ENCODE results near the gene PTPRB.
"Not testable (repeated sequence)": the region's sequence is repeated elsewhere in the genome, so short reads cannot be mapped to it uniquely, and the experiment has no call there.

PTPRB gene

DNA sequence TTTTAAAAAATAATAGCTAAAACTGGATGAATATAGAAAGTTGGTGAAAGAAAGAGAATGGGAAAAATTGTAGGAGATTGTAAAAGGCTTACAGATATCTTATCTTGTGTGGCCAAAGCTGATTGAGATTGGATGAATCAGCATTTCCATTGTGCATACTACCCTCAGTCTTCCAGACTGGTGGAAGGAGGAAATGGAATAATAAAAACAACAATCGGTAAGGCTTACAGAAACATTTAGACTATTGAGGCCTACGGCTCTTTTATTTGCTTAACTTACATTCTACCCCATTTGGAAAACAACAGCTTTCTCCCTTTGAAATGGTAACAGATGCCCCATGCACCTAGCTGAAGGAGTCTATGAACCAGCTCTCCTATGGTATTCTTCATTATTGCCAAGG lies 129.8 kb downstream of the PTPRB start:
- no peak for DNase-seq (ENCODE audit: low read depth, low spot score)
- ChIA-PET CTCF (interaction anchor here (0.8 to 2.7 kb wide), 2 partner anchors 19 to 628 kb away, joined by 3 to 9 read pairs; no protein-coding TSS in a partner anchor), POLR2A (no interaction called here)
- no peak overlapping the region for H3K4me3 ChIP-seq (ENCODE audit: low read depth, low read length)
- TF ChIP-seq, protein P1, sequence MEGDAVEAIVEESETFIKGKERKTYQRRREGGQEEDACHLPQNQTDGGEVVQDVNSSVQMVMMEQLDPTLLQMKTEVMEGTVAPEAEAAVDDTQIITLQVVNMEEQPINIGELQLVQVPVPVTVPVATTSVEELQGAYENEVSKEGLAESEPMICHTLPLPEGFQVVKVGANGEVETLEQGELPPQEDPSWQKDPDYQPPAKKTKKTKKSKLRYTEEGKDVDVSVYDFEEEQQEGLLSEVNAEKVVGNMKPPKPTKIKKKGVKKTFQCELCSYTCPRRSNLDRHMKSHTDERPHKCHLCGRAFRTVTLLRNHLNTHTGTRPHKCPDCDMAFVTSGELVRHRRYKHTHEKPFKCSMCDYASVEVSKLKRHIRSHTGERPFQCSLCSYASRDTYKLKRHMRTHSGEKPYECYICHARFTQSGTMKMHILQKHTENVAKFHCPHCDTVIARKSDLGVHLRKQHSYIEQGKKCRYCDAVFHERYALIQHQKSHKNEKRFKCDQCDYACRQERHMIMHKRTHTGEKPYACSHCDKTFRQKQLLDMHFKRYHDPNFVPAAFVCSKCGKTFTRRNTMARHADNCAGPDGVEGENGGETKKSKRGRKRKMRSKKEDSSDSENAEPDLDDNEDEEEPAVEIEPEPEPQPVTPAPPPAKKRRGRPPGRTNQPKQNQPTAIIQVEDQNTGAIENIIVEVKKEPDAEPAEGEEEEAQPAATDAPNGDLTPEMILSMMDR (IDR thresholded peaks at IDR 0.05; ENCODE audit: insufficient read depth, low read length, missing control alignments) = no peak

DNA sequence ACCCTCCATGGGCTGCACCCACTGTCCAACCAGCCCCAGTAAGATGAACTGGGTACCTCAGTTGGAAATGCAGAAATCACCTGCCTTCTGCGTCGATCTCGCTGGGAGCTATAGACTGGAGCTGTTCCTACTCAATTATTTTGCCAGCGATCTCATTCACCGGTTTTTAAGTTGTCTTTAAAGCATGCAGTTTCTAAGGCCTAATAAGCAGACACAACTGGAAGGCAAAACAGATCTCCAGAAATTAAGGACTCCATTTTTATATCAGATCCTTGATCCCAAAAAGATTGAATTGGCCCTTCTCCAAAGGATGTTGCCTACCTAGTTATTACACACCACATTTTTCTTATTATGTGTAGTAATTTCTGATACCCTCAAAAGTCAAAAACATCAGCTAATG lies 139.7 kb downstream of the PTPRB start:
- POLR2A ChIA-PET = no interaction called here
- H3K4me3 ChIP-seq (ENCODE audit: low read depth, low read length) = no peak overlapping the region
- TF ChIP-seq, protein P1 (IDR thresholded peaks at IDR 0.05; ENCODE audit: insufficient read depth, low read length, missing control alignments) = no peak
- CTCF ChIA-PET = no interaction called here
- no peak for DNase-seq (ENCODE audit: low read depth, low spot score)

DNA sequence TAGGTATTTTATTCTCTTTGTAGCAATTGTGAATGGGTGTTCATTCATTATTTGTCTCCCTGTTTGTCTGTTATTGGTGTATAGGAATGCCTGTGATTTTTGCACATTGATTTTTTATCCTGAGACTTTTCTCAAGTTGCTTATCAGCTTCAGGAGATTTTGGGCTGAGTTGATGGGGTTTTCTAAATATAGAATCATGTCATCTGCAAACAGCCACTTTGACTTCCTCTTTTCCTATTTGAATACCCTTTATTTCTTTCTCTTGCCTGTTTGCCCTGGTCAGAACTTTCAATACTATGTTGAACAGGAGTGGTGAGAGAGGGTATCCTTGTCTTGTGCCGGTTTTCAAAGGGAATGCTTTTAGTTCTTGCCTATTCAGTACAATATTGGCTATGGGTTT lies 144.3 kb downstream of the PTPRB start:
- POLR2A ChIA-PET; H3K4me3 ChIP-seq (ENCODE audit: low read depth, low read length): not testable (repeated sequence)

DNA sequence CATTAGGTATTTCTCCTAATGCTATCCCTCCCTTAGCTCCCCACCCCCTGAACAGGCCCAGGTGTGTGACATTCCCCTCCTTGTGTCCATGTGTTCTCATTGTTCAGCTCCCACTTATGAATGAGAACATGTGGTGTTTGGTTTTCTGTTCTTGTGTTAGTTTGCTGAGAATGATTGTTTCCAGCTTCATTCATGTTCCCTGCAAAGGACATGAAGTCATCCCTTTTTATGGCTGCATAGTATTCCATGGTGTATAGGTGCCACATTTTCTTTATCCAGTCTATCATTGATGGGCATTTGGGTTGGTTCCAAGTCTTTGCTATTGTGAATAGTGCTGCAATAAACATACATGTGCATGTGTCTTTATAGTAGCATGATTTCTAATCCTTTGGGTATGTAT lies 146.3 kb downstream of the PTPRB start:
- DNase-seq (ENCODE audit: low read depth, low spot score); POLR2A ChIA-PET; CTCF ChIA-PET: not testable (repeated sequence)

More for the DNA sequence above, 144.3 kb downstream of the PTPRB start:
- DNase-seq (ENCODE audit: low read depth, low spot score); CTCF ChIA-PET: not testable (repeated sequence)

DNA sequence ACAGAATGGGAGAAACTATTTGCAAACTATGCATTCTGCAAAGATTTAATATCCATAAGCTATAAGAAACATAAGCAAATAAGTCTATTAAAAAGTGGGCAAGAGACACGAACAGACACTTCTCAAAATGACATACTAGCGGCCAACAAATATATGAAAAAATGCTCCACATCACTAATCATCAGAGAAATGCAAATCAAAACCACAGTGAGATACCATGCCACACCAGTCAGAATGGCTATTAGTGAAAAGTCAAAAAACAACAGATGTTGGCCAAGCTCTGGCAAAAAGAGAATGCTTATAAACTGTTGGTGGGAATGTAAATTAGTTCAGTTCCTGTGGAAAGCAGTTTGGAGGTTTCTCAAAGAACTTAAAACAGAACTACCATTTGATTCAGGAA lies 149.8 kb downstream of the PTPRB start:
- TF ChIP-seq, protein P1 (IDR thresholded peaks at IDR 0.05; ENCODE audit: insufficient read depth, low read length, missing control alignments) = no peak
- H3K4me3 ChIP-seq (ENCODE audit: low read depth, low read length) = no peak overlapping the region
- ChIA-PET CTCF (no interaction called here), POLR2A (no interaction called here)
- DNase-seq (ENCODE audit: low read depth, low spot score) = no peak

More for the DNA sequence above, 146.3 kb downstream of the PTPRB start:
- H3K4me3 ChIP-seq (ENCODE audit: low read depth, low read length) = not testable (repeated sequence)

DNA sequence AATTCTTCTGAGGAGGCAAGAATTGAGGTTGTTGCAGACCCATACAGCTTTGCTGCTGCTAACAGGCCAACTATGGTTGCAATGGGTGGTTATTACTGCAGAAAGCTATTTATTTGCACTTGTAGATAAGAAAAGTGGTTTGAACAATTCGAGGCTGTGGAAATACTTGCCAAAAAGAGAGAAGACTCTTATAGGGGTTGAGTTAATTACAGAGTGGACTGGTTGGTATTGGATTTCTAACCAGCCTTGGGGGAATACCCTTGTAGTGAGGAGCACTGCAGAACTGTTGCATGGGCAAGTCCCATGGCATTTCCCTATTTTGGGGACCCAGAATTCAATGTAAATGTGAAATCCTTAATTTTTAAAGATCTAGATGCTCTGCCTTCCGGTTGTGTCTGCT lies 150.6 kb downstream of the PTPRB start:
- CTCF ChIA-PET = no interaction called here
- POLR2A ChIA-PET = no interaction called here

DNA sequence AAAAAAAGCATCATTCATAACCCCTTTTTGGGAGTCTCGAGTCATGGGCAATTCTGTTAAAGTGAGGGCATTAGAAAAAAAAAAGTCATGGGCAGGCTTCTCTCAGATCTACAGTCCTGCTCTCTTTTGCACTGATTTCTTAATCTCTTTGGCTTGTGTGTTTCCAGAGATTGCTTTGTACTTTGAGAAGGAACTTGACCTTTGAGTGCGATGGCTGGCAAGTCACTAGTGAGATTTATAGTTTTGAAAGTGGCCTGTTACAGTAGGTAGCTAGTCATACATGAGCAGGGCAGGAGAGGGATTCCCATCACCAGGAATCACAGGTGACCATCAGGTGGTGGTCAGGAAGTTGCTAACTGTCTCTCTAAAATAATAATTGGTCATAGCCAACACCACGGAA lies 151.5 kb downstream of the PTPRB start:
- POLR2A ChIA-PET = no interaction called here
- CTCF ChIA-PET = no interaction called here

More for the DNA sequence above, 150.6 kb downstream of the PTPRB start:
- TF ChIP-seq, protein P1 (IDR thresholded peaks at IDR 0.05; ENCODE audit: insufficient read depth, low read length, missing control alignments) = no peak
- no peak for DNase-seq (ENCODE audit: low read depth, low spot score)
- H3K4me3 ChIP-seq (ENCODE audit: low read depth, low read length) = no peak overlapping the region

More for the DNA sequence above, 151.5 kb downstream of the PTPRB start:
- H3K4me3 ChIP-seq (ENCODE audit: low read depth, low read length) = no peak overlapping the region
- DNase-seq (ENCODE audit: low read depth, low spot score) = no peak
- TF ChIP-seq, protein P1 (IDR thresholded peaks at IDR 0.05; ENCODE audit: insufficient read depth, low read length, missing control alignments) = no peak
